HEK293 (cell line): Measurements from ENCODE around the gene ZNF329.
A peak's percentile ranks its signal among the peaks of the same experiment; 100 is the strongest.

Source experiments
- CTCF ChIA-PET: fragments of 350-600 bp; formaldehyde crosslinking; extraction: SDS; loops from one replicate; lab custom pipeline; 2021; ENCODE audit warnings: antibody characterized with exemption; lab: Yijun Ruan, JAX
- POLR2A ChIA-PET: fragments of 300-600 bp; formaldehyde crosslinking; extraction: SDS; loops from one replicate; lab custom pipeline; 2020; ENCODE audit warnings: antibody characterized with exemption, inconsistent platforms; lab: Yijun Ruan, JAX
- H3K27ac ChIP-seq: fragments of 200-500 bp; sonication (Bioruptor generic); 2 replicates; pipeline ENCODE4 v1.5.1; 2014; ENCODE audit warnings: low read depth, low read length, control low read depth, inconsistent platforms; ENCODE audit errors: extremely low read depth
- H3K36me3 ChIP-seq, 2 experiments: fragments of 200-500 bp in 1 of 2; sonication (Bioruptor generic) in 1 of 2; 1 replicate in 1 of 2; 2 replicates in 1 of 2; pipeline ENCODE4 v1.5.1; 2014 to 2017; ENCODE audit warnings: inconsistent platforms in 2 of 2, low read length in 2 of 2; ENCODE audit not compliant: control insufficient read depth in 2 of 2, insufficient read depth in 1 of 2
- H3K4me1 ChIP-seq: fragments of 200-500 bp; sonication (Bioruptor generic); 2 replicates; pipeline ENCODE4 v1.5.1; 2014; ENCODE audit warnings: mild to moderate bottlenecking, low read length, inconsistent platforms; ENCODE audit not compliant: control insufficient read depth, insufficient read depth
- H3K4me3 ChIP-seq: 2 replicates; pipeline ENCODE4 v1.5.1; 2011; ENCODE audit warnings: low read depth, mild to moderate bottlenecking, control low read depth, low read length, moderate library complexity
- H3K9me3 ChIP-seq: fragments of 200-500 bp; sonication (Bioruptor generic); 2 replicates; pipeline ENCODE4 v1.5.1; 2014; ENCODE audit warnings: low read depth, low read length, inconsistent platforms; ENCODE audit not compliant: control insufficient read depth, insufficient read depth
- GFI1B ChIP-seq: fragments of 450-650 bp; formaldehyde crosslinking; IDR thresholded peaks from 2 replicates; pipeline ENCODE4 v1.5.1; 2016; ENCODE audit warnings: missing biosample characterization, missing genetic modification characterization
- HIC1 ChIP-seq: fragments of 450-650 bp; formaldehyde crosslinking; IDR thresholded peaks from 2 replicates; pipeline ENCODE4 v1.5.1; 2016; ENCODE audit warnings: missing biosample characterization, missing genetic modification characterization
- KLF7 ChIP-seq: fragments of 450-650 bp; formaldehyde crosslinking; IDR thresholded peaks from 2 replicates; pipeline ENCODE4 v1.5.1; 2016; ENCODE audit warnings: missing biosample characterization, missing genetic modification characterization, borderline replicate concordance
- PRDM2 ChIP-seq: fragments of 450-650 bp; formaldehyde crosslinking; IDR thresholded peaks from 2 replicates; pipeline ENCODE4 v1.5.1; 2016; ENCODE audit warnings: missing biosample characterization, missing genetic modification characterization, borderline replicate concordance
- RBAK ChIP-seq: fragments of 450-650 bp; formaldehyde crosslinking; IDR thresholded peaks from 2 replicates; pipeline ENCODE4 v1.5.1; 2016; ENCODE audit warnings: missing biosample characterization, missing genetic modification characterization
- REPIN1 ChIP-seq: fragments of 450-650 bp; formaldehyde crosslinking; IDR thresholded peaks from 2 replicates; pipeline ENCODE4 v1.5.1; 2017; ENCODE audit warnings: missing biosample characterization, missing genetic modification characterization, low read depth
- ZBTB8A ChIP-seq: fragments of 450-650 bp; formaldehyde crosslinking; IDR thresholded peaks from 2 replicates; pipeline ENCODE4 v1.5.1; 2016; ENCODE audit warnings: missing biosample characterization, missing genetic modification characterization
- ZNF133 ChIP-seq: fragments of 450-650 bp; formaldehyde crosslinking; IDR thresholded peaks from 2 replicates; pipeline ENCODE4 v1.5.1; 2016; ENCODE audit warnings: missing biosample characterization, missing genetic modification characterization
- ZNF138 ChIP-seq: fragments of 450-650 bp; formaldehyde crosslinking; IDR thresholded peaks from 2 replicates; pipeline ENCODE4 v1.5.1; 2016; ENCODE audit warnings: missing biosample characterization, missing genetic modification characterization, borderline replicate concordance
- ZNF19 ChIP-seq: fragments of 450-650 bp; formaldehyde crosslinking; IDR thresholded peaks from 2 replicates; pipeline ENCODE4; 2016; ENCODE audit warnings: missing biosample characterization, missing genetic modification characterization, low read depth
- ZNF24 ChIP-seq: fragments of 450-650 bp; formaldehyde crosslinking; IDR thresholded peaks from 2 replicates; pipeline ENCODE4 v1.5.1; 2016; ENCODE audit warnings: missing biosample characterization, missing genetic modification characterization
- ZNF280C ChIP-seq: fragments of 450-650 bp; formaldehyde crosslinking; IDR thresholded peaks from 2 replicates; pipeline ENCODE4 v1.5.1; 2016; ENCODE audit warnings: missing biosample characterization, missing genetic modification characterization
- ZNF335 ChIP-seq: fragments of 450-650 bp; formaldehyde crosslinking; conservative IDR thresholded peaks from 2 replicates; pipeline ENCODE4 v1.5.1; 2016; ENCODE audit warnings: missing biosample characterization, missing genetic modification characterization
- ZNF433 ChIP-seq: fragments of 450-650 bp; formaldehyde crosslinking; IDR thresholded peaks from 2 replicates; pipeline ENCODE4 v1.5.1; 2016; ENCODE audit warnings: missing biosample characterization, missing genetic modification characterization, low read depth
- ZNF513 ChIP-seq: fragments of 450-650 bp; IDR thresholded peaks from 2 replicates; pipeline ENCODE4 v1.5.1; 2018; ENCODE audit warnings: missing biosample characterization, missing genetic modification characterization
- ZNF529 ChIP-seq: fragments of 450-650 bp; formaldehyde crosslinking; IDR thresholded peaks from 2 replicates; pipeline ENCODE4 v1.5.1; 2017; ENCODE audit warnings: missing genetic modification characterization, missing biosample characterization; ENCODE audit not compliant: insufficient replicate concordance
- ZNF610 ChIP-seq: fragments of 450-650 bp; formaldehyde crosslinking; IDR thresholded peaks from 2 replicates; pipeline ENCODE4 v1.5.1; 2016; ENCODE audit warnings: missing biosample characterization, missing genetic modification characterization, borderline replicate concordance
- ZNF626 ChIP-seq: fragments of 450-650 bp; sonication (Bioruptor Pico); formaldehyde crosslinking; IDR thresholded peaks from 2 replicates; pipeline ENCODE4 v1.5.1; 2018; ENCODE audit warnings: missing biosample characterization, missing genetic modification characterization, inconsistent platforms
- ZNF639 ChIP-seq: fragments of 450-650 bp; formaldehyde crosslinking; IDR thresholded peaks from 2 replicates; pipeline ENCODE4 v1.5.1; 2016; ENCODE audit warnings: missing biosample characterization, missing genetic modification characterization
- ZNF658 ChIP-seq: fragments of 450-650 bp; formaldehyde crosslinking; IDR thresholded peaks from 2 replicates; pipeline ENCODE4; 2016; ENCODE audit warnings: missing biosample characterization, missing genetic modification characterization
- ZNF670 ChIP-seq: fragments of 450-650 bp; formaldehyde crosslinking; IDR thresholded peaks from 2 replicates; pipeline ENCODE4 v1.5.1; 2016; ENCODE audit warnings: missing biosample characterization, missing genetic modification characterization, low read depth

Gene ZNF329

GRCh38 chr19:58182989-58183816, 32.6 kb upstream of the ZNF329 start, which contains the start of gene ZNF274 (continued):
- TF ChIP-seq RBAK (tag by site-specific recombination), result 0 out of 2 replicates have a peak, but pooled peaks have one; percentile 9

- no peaks in the 10 kb centered on the region for H3K4me1 ChIP-seq
- POLR2A ChIA-PET, result interaction anchor here (0.6 to 2.6 kb wide), 17 partner anchors 13 to 748 kb away, joined by 3 to 12 read pairs (median 5); partner anchors contain the start of genes TRIM28, ZBTB45, ZNF135 and ZNF544
- H3K9me3 ChIP-seq, result peaks cover 5% of the 10 kb centered on the region
- CTCF ChIA-PET, result interaction anchor here (0.7 to 1.2 kb wide), 3 partner anchors 14 to 152 kb away, joined by 3 read pairs; no protein-coding TSS in a partner anchor
- peak overlapping the region; percentile 85 for H3K27ac ChIP-seq
- peak overlapping the region; percentile 95 for H3K4me3 ChIP-seq
- H3K36me3 ChIP-seq, result peaks cover 19 to 33% of the 10 kb centered on the region in 2 experiments; a peak in 2 of 3 replicates
- no peak for TF ChIP-seq ZNF529 (tag by site-specific recombination)
- TF ChIP-seq ZNF138 (tag by site-specific recombination), result no peak
- TF ChIP-seq REPIN1 (tag by site-specific recombination), result no peak
- no peak for TF ChIP-seq ZNF658 (tag by site-specific recombination)
- TF ChIP-seq HIC1 (tag by site-specific recombination), result no peak
- 0 out of 2 replicates have a peak, but pooled peaks have one; percentile 53 for TF ChIP-seq ZNF280C (tag by site-specific recombination)
- TF ChIP-seq KLF7 (tag by site-specific recombination), result no peak
- no peak for TF ChIP-seq ZNF670 (tag by site-specific recombination)
- TF ChIP-seq ZNF626, result no peak
- TF ChIP-seq ZNF433 (tag by site-specific recombination), result no peak
- no peak for TF ChIP-seq ZNF610 (tag by site-specific recombination)
- TF ChIP-seq GFI1B (tag by site-specific recombination), result no peak
- TF ChIP-seq ZBTB8A (tag by site-specific recombination), result no peak
- no peak for TF ChIP-seq ZNF513 (tag by site-specific recombination)
- no peak for TF ChIP-seq ZNF639 (tag by site-specific recombination)
- TF ChIP-seq PRDM2, result no peak
- TF ChIP-seq ZNF19 (tag by site-specific recombination), result peak; percentile 43; the same call in 1 of the 2 replicates
- no peak; the same call in 1 of the 2 replicates for TF ChIP-seq ZNF133 (tag by site-specific recombination)
- no peak for TF ChIP-seq ZNF24
- 0 out of 2 replicates have a peak, but pooled peaks have one; percentile 15 for TF ChIP-seq ZNF335 (tag by site-specific recombination)
These were observed 32.0 kb upstream of the ZNF329 start for GRCh38 chr19:58182577-58182988.
